ENCODE results near the gene TIMM50. TPM values are rescaled to one million over a fixed set of nuclear protein-coding genes. Genes with fewer than 3 reads are reported as not detected.

TIMM50 gene
- total RNA-seq, 2 donors from 2014 or later = 54.1 to 75.5 TPM

DNA sequence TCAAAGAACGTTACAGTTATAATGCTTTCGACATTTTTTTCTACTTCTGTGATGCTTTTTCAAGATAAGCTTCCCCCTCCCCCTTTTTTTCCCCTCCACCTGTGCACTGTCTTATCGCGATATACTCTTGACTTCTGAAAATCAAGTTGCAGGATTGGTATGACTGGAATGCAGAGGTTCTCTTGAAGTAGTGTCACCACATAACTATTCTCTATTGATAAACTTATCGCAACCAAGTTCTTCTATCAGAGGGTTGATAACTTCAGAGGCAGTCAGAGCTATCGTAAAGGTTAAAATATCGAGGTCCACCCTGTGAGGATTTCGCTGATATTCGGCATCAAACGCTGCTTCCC is 58.5 kb downstream of the TIMM50 start:
- intact Hi-C loops (cut with DNase I) = no loop called here
- DNase-seq (ENCODE audit: low spot score) = no peak

DNA sequence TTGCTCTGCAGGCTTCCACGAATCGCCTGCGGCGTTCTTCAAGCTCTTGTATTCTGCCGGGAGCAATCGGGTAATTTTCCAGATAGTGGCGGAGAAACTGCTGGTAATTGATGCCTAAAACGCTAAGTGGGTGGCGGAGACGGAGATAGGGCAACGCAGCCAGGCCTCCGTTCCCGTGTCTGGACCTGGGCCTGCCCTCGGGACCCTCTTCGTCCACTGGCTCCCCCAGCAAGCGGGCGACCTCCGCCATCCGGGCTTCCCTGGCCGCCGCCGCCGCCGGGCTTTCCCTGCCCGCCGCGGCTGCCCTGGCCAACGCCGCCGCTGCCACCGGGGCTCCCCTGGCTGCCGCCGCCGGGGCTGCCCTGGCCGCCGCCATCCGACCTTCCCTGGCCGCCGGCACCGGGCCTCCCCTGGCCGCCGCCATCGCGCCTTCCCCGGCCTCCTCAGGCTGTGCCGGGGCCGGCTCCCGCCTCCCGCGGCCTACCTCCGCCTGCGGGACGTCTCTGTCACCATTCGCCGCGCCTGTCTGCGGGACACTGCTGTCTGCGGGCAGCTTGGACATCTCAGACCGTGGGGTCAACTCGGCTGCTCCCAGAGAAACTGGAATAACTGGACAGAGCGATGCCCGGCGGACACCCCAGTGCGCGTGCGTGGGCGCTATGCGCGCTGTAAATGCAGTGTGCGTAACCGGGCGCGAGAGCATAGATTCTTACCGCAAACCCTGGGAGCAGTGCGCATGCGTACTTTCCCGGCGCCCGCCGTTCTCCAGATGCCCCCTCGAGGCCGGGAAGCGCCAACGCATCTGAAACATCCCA is 59.1 kb downstream of the TIMM50 start, which contains the start of gene EID2:
EID2 (minus strand) TSS at position 644 of the 815 bp plus-strand sequence; CDS start at position 562, 82 bp downstream.
- peak within 1 kb of the TSS; percentile 92 to 94 for H3K27ac ChIP-seq
- no peaks in the 10 kb centered on the region for H3K27me3 ChIP-seq (replicated peaks; ENCODE audit: insufficient read depth)
- TF ChIP-seq, protein P1, sequence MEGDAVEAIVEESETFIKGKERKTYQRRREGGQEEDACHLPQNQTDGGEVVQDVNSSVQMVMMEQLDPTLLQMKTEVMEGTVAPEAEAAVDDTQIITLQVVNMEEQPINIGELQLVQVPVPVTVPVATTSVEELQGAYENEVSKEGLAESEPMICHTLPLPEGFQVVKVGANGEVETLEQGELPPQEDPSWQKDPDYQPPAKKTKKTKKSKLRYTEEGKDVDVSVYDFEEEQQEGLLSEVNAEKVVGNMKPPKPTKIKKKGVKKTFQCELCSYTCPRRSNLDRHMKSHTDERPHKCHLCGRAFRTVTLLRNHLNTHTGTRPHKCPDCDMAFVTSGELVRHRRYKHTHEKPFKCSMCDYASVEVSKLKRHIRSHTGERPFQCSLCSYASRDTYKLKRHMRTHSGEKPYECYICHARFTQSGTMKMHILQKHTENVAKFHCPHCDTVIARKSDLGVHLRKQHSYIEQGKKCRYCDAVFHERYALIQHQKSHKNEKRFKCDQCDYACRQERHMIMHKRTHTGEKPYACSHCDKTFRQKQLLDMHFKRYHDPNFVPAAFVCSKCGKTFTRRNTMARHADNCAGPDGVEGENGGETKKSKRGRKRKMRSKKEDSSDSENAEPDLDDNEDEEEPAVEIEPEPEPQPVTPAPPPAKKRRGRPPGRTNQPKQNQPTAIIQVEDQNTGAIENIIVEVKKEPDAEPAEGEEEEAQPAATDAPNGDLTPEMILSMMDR (IDR thresholded peaks at IDR 0.05) = peak; percentile 67 to 96 (median 94)
- TF ChIP-seq POLR2AphosphoS5 (IDR thresholded peaks at IDR 0.05) = peak; percentile 99
- TF ChIP-seq POLR2A (IDR thresholded peaks at IDR 0.05) = peak; percentile 87
- WGBS = 1% methylated on average over 51 of the region's 84 CpGs
- peaks cover 3% of the 10 kb centered on the region for H3K4me1 ChIP-seq (replicated peaks)
- no peaks in the 10 kb centered on the region for H3K9me3 ChIP-seq
- intact Hi-C loops (cut with DNase I) = no loop called here
- peak; percentile 93 for DNase-seq (ENCODE audit: low spot score)
- H3K36me3 ChIP-seq = no peaks in the 10 kb centered on the region
- peak within 1 kb of the TSS; percentile 75 to 91 for H3K4me3 ChIP-seq

More for the DNA sequence above, 58.5 kb downstream of the TIMM50 start:
- Histone ChIP-seq H3K4me1 (replicated peaks) (peaks cover 3% of the 10 kb centered on the region), H3K36me3 (no peaks in the 10 kb centered on the region), H3K27me3 (replicated peaks; ENCODE audit: insufficient read depth) (no peaks in the 10 kb centered on the region), H3K9me3 (no peaks in the 10 kb centered on the region), H3K27ac (peak overlapping the region; percentile 92 to 94), H3K4me3 (peak overlapping the region; percentile 75 to 91)
- TF ChIP-seq, protein P1 (IDR thresholded peaks at IDR 0.05) = no peak
- no peak for TF ChIP-seq POLR2AphosphoS5 (IDR thresholded peaks at IDR 0.05)
- WGBS = 2% methylated on average over 10 of the region's 10 CpGs

DNA sequence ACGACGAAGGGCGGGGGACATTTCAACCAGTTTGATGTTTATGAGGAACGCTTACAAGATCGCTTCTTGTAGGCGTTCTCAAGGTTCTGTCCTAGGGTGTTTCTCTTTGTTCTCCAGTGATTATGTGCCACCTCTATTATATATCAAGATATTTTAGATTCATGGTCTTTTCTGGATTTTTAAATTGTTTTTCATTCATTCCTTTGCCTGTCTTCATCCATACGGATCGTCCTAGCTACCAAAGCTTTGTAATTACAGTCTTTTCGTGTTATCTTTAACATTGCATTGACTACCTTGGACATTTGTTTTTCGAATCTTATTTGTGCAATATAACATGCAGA is 59.7 kb downstream of the TIMM50 start:
- Histone ChIP-seq H3K27ac (peak overlapping the region; percentile 92 to 94), H3K9me3 (no peaks in the 10 kb centered on the region), H3K4me1 (replicated peaks) (peaks cover 3% of the 10 kb centered on the region), H3K27me3 (replicated peaks; ENCODE audit: insufficient read depth) (no peaks in the 10 kb centered on the region), H3K4me3 (peak overlapping the region in 1 of 2 donors; percentile 91), H3K36me3 (no peaks in the 10 kb centered on the region)
- whole genome bisulfite sequencing = 5% methylated on average over 10 of the region's 10 CpGs
- no peak for DNase-seq (ENCODE audit: low spot score)
- no peak for TF ChIP-seq POLR2A (IDR thresholded peaks at IDR 0.05)
- TF ChIP-seq, protein P1 (IDR thresholded peaks at IDR 0.05) = no peak
- no peak for TF ChIP-seq POLR2AphosphoS5 (IDR thresholded peaks at IDR 0.05)
- intact Hi-C loops (cut with DNase I) = no loop called here

Other genes starting within 250 kb of the TIMM50 start
- not detected for gene IFNL3, start 235.8 kb upstream of the TIMM50 start, total RNA-seq
- gene IFNL4, start 232.0 kb upstream of the TIMM50 start, total RNA-seq = not detected
- not detected for gene IFNL2, start 212.4 kb upstream of the TIMM50 start, total RNA-seq
- gene IFNL1, start 184.4 kb upstream of the TIMM50 start, total RNA-seq = not detected
- 1 to 10 TPM; 4.2 to 5.6 TPM for gene LRFN1, start 160.0 kb upstream of the TIMM50 start, total RNA-seq
- gene GMFG, start 144.8 kb upstream of the TIMM50 start, total RNA-seq = 10 to 100 TPM in 1 of 2 donors, 1 to 10 TPM in 1; 1.5 to 10.2 TPM
- 100 to 1,000 TPM; 133 to 227 TPM for gene SAMD4B, start 138.4 kb upstream of the TIMM50 start, total RNA-seq
- gene PAF1, start 89.7 kb upstream of the TIMM50 start, total RNA-seq = 10 to 100 TPM; 47.5 to 63.6 TPM
- 10 to 100 TPM; 50.2 to 56.4 TPM for gene MED29, start 89.5 kb upstream of the TIMM50 start, total RNA-seq
- gene ZFP36, start 74.0 kb upstream of the TIMM50 start, total RNA-seq = 100 to 1,000 TPM in 1 of 2 donors, 10 to 100 TPM in 1; 96.5 to 170 TPM
- 10 to 100 TPM; 14.4 to 21.1 TPM for gene PLEKHG2, start 68.2 kb upstream of the TIMM50 start, total RNA-seq
- gene RPS16, start 44.9 kb upstream of the TIMM50 start, total RNA-seq = 1,000 to 10,000 TPM; 1,162 to 1,716 TPM
- 100 to 1,000 TPM in 1 of 2 donors, 10 to 100 TPM in 1; 79.8 to 246 TPM for gene SUPT5H, start 35.3 kb upstream of the TIMM50 start, total RNA-seq
- gene DLL3, start 18.1 kb downstream of the TIMM50 start, total RNA-seq = 1 to 10 TPM in 1 of 2 donors, not detected in 1; 6.3 TPM
- gene SELENOV, start 34.3 kb downstream of the TIMM50 start, total RNA-seq = not detected
- gene EID2B, start 52.0 kb downstream of the TIMM50 start, total RNA-seq = 1 to 10 TPM; 2.6 to 4.5 TPM
- gene EID2, start 59.3 kb downstream of the TIMM50 start, total RNA-seq = 10 to 100 TPM; 21.1 to 25.3 TPM
- gene LGALS13, start 121.7 kb downstream of the TIMM50 start, total RNA-seq = not detected
- not detected for gene LGALS16, start 175.1 kb downstream of the TIMM50 start, total RNA-seq
- gene LGALS14, start 223.6 kb downstream of the TIMM50 start, total RNA-seq = not detected

All from prostate gland (tissue), 2 donors.